K562 (cell line): Measurements from ENCODE around the gene PMP22. TPM values are rescaled to one million over a fixed set of nuclear protein-coding genes. Genes with fewer than 3 reads are reported as not detected.

ENCODE experiments used
- ASH1L ChIP-seq: fragments of 450-650 bp; IDR thresholded peaks from 2 replicates; pipeline ENCODE4 v1.6.1; 2018; ENCODE audit warnings: borderline replicate concordance, mild to moderate bottlenecking, low read depth; ENCODE audit not compliant: partially characterized antibody
- CBFA2T2 ChIP-seq: fragments of 450-650 bp; conservative IDR thresholded peaks from 2 replicates; pipeline ENCODE4 v1.6.1; 2017; ENCODE audit warnings: mild to moderate bottlenecking
- CBFB ChIP-seq: sonication (generic); formaldehyde crosslinking; IDR thresholded peaks from 2 replicates; pipeline ENCODE4 v1.4.0; 2020; ENCODE audit warnings: mild to moderate bottlenecking, missing genetic modification reagents
- CHD2 ChIP-seq: IDR thresholded peaks from 2 replicates; pipeline ENCODE4 v1.6.1; 2011; ENCODE audit warnings: low read depth, low read length
- FOXM1 ChIP-seq, 2 experiments: fragments of 450-650 bp in 1 of 2; sonication (generic) in 1 of 2; formaldehyde crosslinking in 1 of 2; IDR thresholded peaks; 2 replicates each; pipeline versions ENCODE4 v1.6.1 to v1.9.0; 2017 to 2022; ENCODE audit warnings: low read depth in 2 of 2, mild to moderate bottlenecking in 2 of 2, missing genetic modification reagents in 1 of 2, moderate library complexity in 1 of 2
- GATA2 ChIP-seq: sonication (generic); formaldehyde crosslinking; IDR thresholded peaks from 2 replicates; pipeline ENCODE4 v1.4.0; 2020; ENCODE audit warnings: mild to moderate bottlenecking, missing genetic modification reagents
- HES1 ChIP-seq: fragments of 450-650 bp; IDR thresholded peaks from 2 replicates; pipeline ENCODE4 v1.6.1; 2016; ENCODE audit warnings: low read depth, mild to moderate bottlenecking, moderate library complexity
- HIVEP1 ChIP-seq: fragments of 250-450 bp; sonication (Bioruptor Pico); IDR thresholded peaks from 2 replicates; pipeline ENCODE4 v1.4.0; 2020; ENCODE audit warnings: mild to moderate bottlenecking
- HNRNPK ChIP-seq: fragments of 200-400 bp; formaldehyde crosslinking; IDR thresholded peaks from one replicate; pipeline ENCODE4 v1.6.1; 2018; ENCODE audit warnings: mild to moderate bottlenecking, low read depth, low read length; ENCODE audit not compliant: poor library complexity, severe bottlenecking
- HNRNPL ChIP-seq: fragments of 200-400 bp; formaldehyde crosslinking; IDR thresholded peaks from 2 replicates; pipeline ENCODE4 v1.6.1; 2017; ENCODE audit warnings: low read depth, mild to moderate bottlenecking, low read length
- HNRNPLL ChIP-seq: fragments of 200-400 bp; formaldehyde crosslinking; IDR thresholded peaks from 2 replicates; pipeline ENCODE4 v1.6.1; 2017; ENCODE audit warnings: low read length, low read depth, mild to moderate bottlenecking; ENCODE audit not compliant: poor library complexity, severe bottlenecking
- MXI1 ChIP-seq: IDR thresholded peaks from 2 replicates; pipeline ENCODE4 v1.6.1; 2011; ENCODE audit warnings: low read depth, mild to moderate bottlenecking, improper control_type of control experiment, low read length
- NCOA6 ChIP-seq: fragments of 450-650 bp; IDR thresholded peaks from 2 replicates; pipeline ENCODE4 v1.6.1; 2017; ENCODE audit warnings: mild to moderate bottlenecking
- NELFE ChIP-seq: IDR thresholded peaks from 2 replicates; pipeline ENCODE4 v1.6.1; 2011; ENCODE audit warnings: mild to moderate bottlenecking; ENCODE audit not compliant: insufficient read depth, insufficient read length
- POLR2AphosphoS2 ChIP-seq: IDR thresholded peaks from 2 replicates; pipeline ENCODE4 v1.6.1; 2012; ENCODE audit warnings: low read length, improper control_type of control experiment
- PTBP1 ChIP-seq: fragments of 200-400 bp; formaldehyde crosslinking; IDR thresholded peaks from 2 replicates; pipeline ENCODE4 v1.6.1; 2017; ENCODE audit warnings: low read depth, low read length
- RERE ChIP-seq: sonication (generic); formaldehyde crosslinking; IDR thresholded peaks from 2 replicates; pipeline ENCODE4 v1.8.0; 2023; ENCODE audit warnings: missing genetic modification reagents, mild to moderate bottlenecking, borderline replicate concordance
- RNF2 ChIP-seq: sonication (generic); IDR thresholded peaks from 2 replicates; pipeline ENCODE4 v1.6.1; 2016
- SMAD1 ChIP-seq: fragments of 150-350 bp; IDR thresholded peaks from 2 replicates; pipeline ENCODE4 v1.6.1; 2014; ENCODE audit warnings: low read length, low read depth; ENCODE audit not compliant: partially characterized antibody
- TEAD4 ChIP-seq, 2 experiments: sonication (generic) in 1 of 2; formaldehyde crosslinking in 1 of 2; IDR thresholded peaks; 2 replicates each; pipeline versions ENCODE4 v1.6.1 to v1.8.0; 2012 to 2022; ENCODE audit warnings: borderline replicate concordance in 1 of 2, inconsistent platforms in 1 of 2, low read length in 1 of 2, mild to moderate bottlenecking in 1 of 2, missing genetic modification reagents in 1 of 2
- USF1 ChIP-seq: sonication (generic); formaldehyde crosslinking; IDR thresholded peaks from 2 replicates; pipeline ENCODE4 v1.9.0; 2022; ENCODE audit warnings: mild to moderate bottlenecking, missing genetic modification reagents
- ZFP1 ChIP-seq: fragments of 450-650 bp; formaldehyde crosslinking; IDR thresholded peaks from 2 replicates; pipeline ENCODE4 v1.4.0; 2020; ENCODE audit warnings: mild to moderate bottlenecking, mixed read lengths
- ZNF224 ChIP-seq: sonication (generic); formaldehyde crosslinking; IDR thresholded peaks from 2 replicates; pipeline ENCODE4 v1.8.0; 2022; ENCODE audit warnings: mild to moderate bottlenecking, missing genetic modification reagents
- ZNF384 ChIP-seq: IDR thresholded peaks from 2 replicates; pipeline ENCODE4 v1.6.1; 2012; ENCODE audit warnings: low read depth, low read length, improper control_type of control experiment
- ZNF445 ChIP-seq: fragments of 250-450 bp; sonication (Bioruptor Pico); IDR thresholded peaks from 2 replicates; pipeline ENCODE4 v1.4.0; 2020; ENCODE audit warnings: low read depth, mild to moderate bottlenecking, moderate library complexity
- polyA plus RNA-seq, 8 experiments: library from polyadenylated mRNA; depleted of rRNA in 4 of 8; stranded (reverse) in 5 of 8; unstranded in 3 of 8; fragments of >200 nt; fragmentation: Nextera tagmentation in 2 of 8; fragmentation: Illumina TruSeq in 1 of 8; extraction: Ambion mirVana in 2 of 8; extraction: Trizol in 1 of 8; gene quantifications; 2 replicates each; pipeline versions ENCODE4 v1.2.1 to v1.2.3, GENCODE V29; 2011 to 2014; ENCODE audit warnings: inconsistent platforms in 1 of 8, missing spikeins in 1 of 8
- total RNA-seq, 7 experiments: library from RNA; depleted of rRNA in 6 of 7; stranded (reverse); fragments of >200 nt in 6 of 7; fragmentation: Illumina TruSeq in 2 of 7; extraction: Trizol in 2 of 7; gene quantifications; 2 replicates each; pipeline versions ENCODE4 v1.2.1 to v1.2.3, GENCODE V29; 2011 to 2021; ENCODE audit warnings: low replicate concordance in 1 of 7

The PMP22 gene
- total and polyA plus RNA-seq, 9 of the 15 experiments (the other 6 are each of a cell fraction or from before 2014, with no cell fraction given): 12.6 to 62.3 (median 25.8) TPM

GRCh38 chr17:15232517-15232915 lies 32.6 kb downstream of the PMP22 start (continued):
- TF ChIP-seq HES1 (no peak), ZNF384 (no peak), HNRNPL (no peak), ASH1L (no peak), ZNF224 (no peak), CHD2 (no peak), ZFP1 (CRISPR knock-in tag) (no peak), USF1 (CRISPR knock-in tag) (no peak), RNF2 (no peak), FOXM1 (IDR thresholded peaks at IDR 0.05; ENCODE audit: low read depth) (no peak), FOXM1 (CRISPR knock-in tag; IDR thresholded peaks at IDR 0.05; ENCODE audit: low read depth) (no peak), CBFB (CRISPR knock-in tag) (no peak), RERE (CRISPR knock-in tag) (no peak), HNRNPK (no peak), HNRNPLL (no peak), ZNF445 (CRISPR knock-in tag) (no peak), TEAD4 (IDR thresholded peaks at IDR 0.05; ENCODE audit: low read length) (peak; percentile 48; the same call in 1 of the 2 replicates), TEAD4 (CRISPR knock-in tag; IDR thresholded peaks at IDR 0.05; ENCODE audit: borderline replicate concordance) (no peak), POLR2AphosphoS2 (no peak), MXI1 (no peak), PTBP1 (no peak), NCOA6 (no peak), NELFE (no peak), HIVEP1 (no peak), SMAD1 (no peak), CBFA2T2 (peak; percentile 73), GATA2 (CRISPR knock-in tag) (peak; percentile 39; the same call in 1 of the 2 replicates)
